Measurements from ENCODE around the gene EYA3.

EYA3 gene

GRCh38 chr1:28078262-28078661 lies 10.1 kb downstream of the EYA3 start:
- ATAC-seq = no peak

GRCh38 chr1:28074892-28075511 lies 13.4 kb downstream of the EYA3 start:
- peak; percentile 32; the same call in 2 of the 3 replicates for ATAC-seq
- TF ChIP-seq ISL1 (CRISPR knock-in tag; IDR thresholded peaks at IDR 0.05) (no peak), OSR1 (CRISPR knock-in tag; IDR thresholded peaks at IDR 0.05) (no peak), ZNF70 (CRISPR knock-in tag; IDR thresholded peaks at IDR 0.05) (no peak), POU6F1 (CRISPR knock-in tag; IDR thresholded peaks at IDR 0.05; ENCODE audit: borderline replicate concordance, low read depth) (no peak), ZFP3 (CRISPR knock-in tag; IDR thresholded peaks at IDR 0.05) (no peak), ZNF565 (CRISPR knock-in tag; conservative IDR thresholded peaks at IDR 0.05; ENCODE audit: low read depth) (no peak), TSHZ2 (CRISPR knock-in tag; IDR thresholded peaks at IDR 0.05) (no peak), SNAI2 (CRISPR knock-in tag; IDR thresholded peaks at IDR 0.05) (no peak), RARB (CRISPR knock-in tag; IDR thresholded peaks at IDR 0.05) (no peak), ARNTL (CRISPR knock-in tag; IDR thresholded peaks at IDR 0.05; ENCODE audit: borderline replicate concordance, low read depth) (no peak), ZC3H10 (CRISPR knock-in tag; IDR thresholded peaks at IDR 0.05) (no peak), TCF4 (CRISPR knock-in tag; IDR thresholded peaks at IDR 0.05; ENCODE audit: borderline replicate concordance) (no peak)

More at GRCh38 chr1:28078262-28078661, 10.1 kb downstream of the EYA3 start:
- TF ChIP-seq ZNF70 (CRISPR knock-in tag; IDR thresholded peaks at IDR 0.05) = no peak
- TF ChIP-seq BACH2 (CRISPR knock-in tag; IDR thresholded peaks at IDR 0.05; ENCODE audit: borderline replicate concordance) = no peak
- no peak for TF ChIP-seq GLIS3 (CRISPR knock-in tag; IDR thresholded peaks at IDR 0.05)
- no peak for TF ChIP-seq RARB (CRISPR knock-in tag; IDR thresholded peaks at IDR 0.05)
- no peak for TF ChIP-seq CREB5 (CRISPR knock-in tag; IDR thresholded peaks at IDR 0.05; ENCODE audit: low read depth)
- no peak for TF ChIP-seq PATZ1 (CRISPR knock-in tag; IDR thresholded peaks at IDR 0.05; ENCODE audit: borderline replicate concordance)
- no peak for TF ChIP-seq TCF4 (CRISPR knock-in tag; IDR thresholded peaks at IDR 0.05; ENCODE audit: borderline replicate concordance)

GRCh38 chr1:28073867-28074266 lies 14.5 kb downstream of the EYA3 start:
- ATAC-seq = no peak
- no peak for TF ChIP-seq ISL1 (CRISPR knock-in tag; IDR thresholded peaks at IDR 0.05)
- TF ChIP-seq ZC3H10 (CRISPR knock-in tag; IDR thresholded peaks at IDR 0.05) = no peak
- no peak for TF ChIP-seq ZNF565 (CRISPR knock-in tag; conservative IDR thresholded peaks at IDR 0.05; ENCODE audit: low read depth)
- no peak for TF ChIP-seq TSHZ2 (CRISPR knock-in tag; IDR thresholded peaks at IDR 0.05)
- TF ChIP-seq PPARA (CRISPR knock-in tag; IDR thresholded peaks at IDR 0.05; ENCODE audit: borderline replicate concordance) = no peak
- TF ChIP-seq TCF4 (CRISPR knock-in tag; IDR thresholded peaks at IDR 0.05; ENCODE audit: borderline replicate concordance) = no peak
- no peak for TF ChIP-seq GLIS3 (CRISPR knock-in tag; IDR thresholded peaks at IDR 0.05)
- no peak for TF ChIP-seq CSDC2 (CRISPR knock-in tag; IDR thresholded peaks at IDR 0.05)
- no peak for TF ChIP-seq TOX (CRISPR knock-in tag; IDR thresholded peaks at IDR 0.05; ENCODE audit: borderline replicate concordance)
- no peak for TF ChIP-seq PATZ1 (CRISPR knock-in tag; IDR thresholded peaks at IDR 0.05; ENCODE audit: borderline replicate concordance)
- no peak for TF ChIP-seq POU6F1 (CRISPR knock-in tag; IDR thresholded peaks at IDR 0.05; ENCODE audit: borderline replicate concordance, low read depth)
- TF ChIP-seq ZFP3 (CRISPR knock-in tag; IDR thresholded peaks at IDR 0.05) = no peak
- no peak for TF ChIP-seq RARB (CRISPR knock-in tag; IDR thresholded peaks at IDR 0.05)
- TF ChIP-seq ARNTL (CRISPR knock-in tag; IDR thresholded peaks at IDR 0.05; ENCODE audit: borderline replicate concordance, low read depth) = no peak
- no peak for TF ChIP-seq ZNF70 (CRISPR knock-in tag; IDR thresholded peaks at IDR 0.05)
- TF ChIP-seq ESRRG (CRISPR knock-in tag; IDR thresholded peaks at IDR 0.05) = no peak

Measured in SK-N-SH treated with all-trans-retinoic acid at 6 μM for 48 hours (cell line).